Stimulated activated CD8-positive, alpha-beta memory T cell treated with anti-CD3 and anti-CD28 coated beads, Interleukin-12 subunit alpha, Interleukin-12 subunit beta, amount 100 ng/mL, for 24 hours (primary cell): ENCODE measurements around the gene LRBA.
"Not testable (repeated sequence)": the region's sequence is repeated elsewhere in the genome, so short reads cannot be mapped to it uniquely, and the experiment has no call there.

Source experiments
- DNase-seq: peaks from one replicate; pipeline ENCODE4 v3.0.0-alpha.2; 2020; ENCODE audit errors: extremely low read depth

Gene LRBA

GRCh38 chr4:150743564-150744342 is 271.3 kb downstream of the LRBA start:
- no peak for DNase-seq

- not testable (repeated sequence) for DNase-seq
Measured at GRCh38 chr4:150742930-150743329, 272.2 kb downstream of the LRBA start.

GRCh38 chr4:150739591-150739990 is 275.5 kb downstream of the LRBA start:
- DNase-seq: no peak

GRCh38 chr4:150725957-150726523 is 289.0 kb downstream of the LRBA start:
- no peak for DNase-seq

- DNase-seq: no peak
Measured at GRCh38 chr4:150723727-150724411, 291.2 kb downstream of the LRBA start.

GRCh38 chr4:150722908-150723362 is 292.1 kb downstream of the LRBA start:
- DNase-seq: no peak

- DNase-seq: no peak
Measured at GRCh38 chr4:150720973-150721518, 294.0 kb downstream of the LRBA start.

- DNase-seq: no peak
Measured at GRCh38 chr4:150717952-150718351, 297.1 kb downstream of the LRBA start.

GRCh38 chr4:150714462-150715438 is 300.3 kb downstream of the LRBA start:
- no peak for DNase-seq

- DNase-seq: no peak
Measured at GRCh38 chr4:150713251-150713650, 301.8 kb downstream of the LRBA start.

GRCh38 chr4:150710770-150711375 is 304.2 kb downstream of the LRBA start:
- DNase-seq: no peak

GRCh38 chr4:150708004-150708403 is 307.1 kb downstream of the LRBA start:
- DNase-seq: no peak

GRCh38 chr4:150699599-150699998 is 315.5 kb downstream of the LRBA start:
- no peak for DNase-seq

- no peak for DNase-seq
Measured at GRCh38 chr4:150695162-150695561, 319.9 kb downstream of the LRBA start.

GRCh38 chr4:150694438-150694837 is 320.6 kb downstream of the LRBA start:
- DNase-seq: no peak

GRCh38 chr4:150683775-150684350 is 331.2 kb downstream of the LRBA start:
- no peak for DNase-seq

- DNase-seq: no peak
Measured at GRCh38 chr4:150682126-150682525, 333.0 kb downstream of the LRBA start.

GRCh38 chr4:150681063-150681462 is 334.0 kb downstream of the LRBA start:
- no peak for DNase-seq

- no peak for DNase-seq
Measured at GRCh38 chr4:150680651-150681050, 334.4 kb downstream of the LRBA start.

- no peak for DNase-seq
Measured at GRCh38 chr4:150679765-150680343, 335.2 kb downstream of the LRBA start.
